GM12892 (cell line): ENCODE measurements around the gene ALOX15B.
"Not testable (repeated sequence)": the region's sequence is repeated elsewhere in the genome, so short reads cannot be mapped to it uniquely, and the experiment has no call there.

Experiments
- DNase-seq: peaks from one replicate; pipeline ENCODE4 v3.0.0; 2011; ENCODE audit not compliant: insufficient read length
- FAIRE-seq: peaks from 2 replicates; lab custom pipeline; 2011; peaks lifted over from hg19 to GRCh38; lab: Jason Lieb, UNC
- POLR2A ChIP-seq: IDR thresholded peaks from 2 replicates; pipeline ENCODE4 v1.6.1; 2011; ENCODE audit warnings: low read depth, low read length, control low read depth
- POLR2AphosphoS5 ChIP-seq: IDR thresholded peaks from 2 replicates; pipeline ENCODE4 v1.6.1; 2011; ENCODE audit warnings: low read depth, low read length, control low read depth
- TAF1 ChIP-seq: IDR thresholded peaks from 2 replicates; pipeline ENCODE4 v1.6.1; 2011; ENCODE audit warnings: low read depth, mild to moderate bottlenecking, control low read depth, low read length, borderline replicate concordance

ALOX15B gene

GRCh38 chr17:8060274-8060673, 21.4 kb downstream of the ALOX15B start:
- no peak for TF ChIP-seq POLR2AphosphoS5
- TF ChIP-seq TAF1: no peak
- TF ChIP-seq POLR2A: no peak
- peak; percentile 74 for FAIRE-seq
- DNase-seq: no peak

GRCh38 chr17:8061851-8062250, 23.0 kb downstream of the ALOX15B start:
- not testable (repeated sequence) for FAIRE-seq, DNase-seq

- no peak for TF ChIP-seq POLR2AphosphoS5
- TF ChIP-seq TAF1: no peak
- no peak for TF ChIP-seq POLR2A
- FAIRE-seq (no peak), DNase-seq (no peak)
Measured at GRCh38 chr17:8062435-8062806, 23.6 kb downstream of the ALOX15B start.

- DNase-seq (no peak), FAIRE-seq (no peak)
- no peak for TF ChIP-seq POLR2AphosphoS5
- no peak for TF ChIP-seq POLR2A
- no peak for TF ChIP-seq TAF1
Measured at GRCh38 chr17:8062807-8063483, 24.1 kb downstream of the ALOX15B start.

GRCh38 chr17:8063761-8064534, 25.1 kb downstream of the ALOX15B start:
- FAIRE-seq: no peak
- no peak for DNase-seq
- TF ChIP-seq POLR2A (no peak), TAF1 (no peak), POLR2AphosphoS5 (no peak)

GRCh38 chr17:8064561-8065019, 25.7 kb downstream of the ALOX15B start:
- TF ChIP-seq POLR2AphosphoS5 (no peak), TAF1 (no peak), POLR2A (no peak)
- no peak for DNase-seq
- no peak for FAIRE-seq

GRCh38 chr17:8066841-8067775, 28.2 kb downstream of the ALOX15B start:
- FAIRE-seq (no peak), DNase-seq (no peak)
- no peak for TF ChIP-seq TAF1
- no peak for TF ChIP-seq POLR2AphosphoS5
- TF ChIP-seq POLR2A: no peak

- no peak for TF ChIP-seq POLR2A
- TF ChIP-seq POLR2AphosphoS5: no peak
- no peak for TF ChIP-seq TAF1
- DNase-seq (no peak), FAIRE-seq (no peak)
Measured at GRCh38 chr17:8067806-8068205, 28.9 kb downstream of the ALOX15B start.

- DNase-seq: no peak
Measured at GRCh38 chr17:8068736-8069586, 30.1 kb downstream of the ALOX15B start.

GRCh38 chr17:8069587-8069860, 30.7 kb downstream of the ALOX15B start:
- no peak for FAIRE-seq

More at GRCh38 chr17:8068736-8069586, 30.1 kb downstream of the ALOX15B start:
- no peak for TF ChIP-seq POLR2AphosphoS5
- TF ChIP-seq POLR2A: no peak
- TF ChIP-seq TAF1: no peak
- FAIRE-seq: no peak

GRCh38 chr17:8071496-8071895, 32.6 kb downstream of the ALOX15B start:
- FAIRE-seq (no peak), DNase-seq (no peak)
- TF ChIP-seq TAF1 (no peak), POLR2A (no peak), POLR2AphosphoS5 (no peak)

More at GRCh38 chr17:8069587-8069860, 30.7 kb downstream of the ALOX15B start:
- DNase-seq: no peak
- TF ChIP-seq POLR2A: no peak
- no peak for TF ChIP-seq POLR2AphosphoS5
- TF ChIP-seq TAF1: no peak
